ENCODE results near the gene DLEC1.

- TF ChIP-seq CTCF (IDR thresholded peaks at IDR 0.05) (no peak), POLR2A (IDR thresholded peaks at IDR 0.05) (no peak)
Observed at GRCh38 chr3:38127611-38128302, 88.7 kb downstream of the DLEC1 start.

Data from lower leg skin (tissue), 3 donors.